Skeletal muscle cell (primary cell): ENCODE measurements around the gene HSD11B1.

Experiments used
- DNase-seq: peaks from one replicate; pipeline ENCODE4 v3.0.0-alpha.2; 2010; ENCODE audit warnings: low read depth
- H3K4me3 ChIP-seq: 2 replicates; pipeline ENCODE4 v1.5.1; 2011; ENCODE audit warnings: low read depth, mild to moderate bottlenecking, control low read depth, low read length, moderate library complexity

The HSD11B1 gene

GRCh38 chr1:209770636-209771415, 66.2 kb downstream of the HSD11B1 start:
- DNase-seq: no peak
- no peak overlapping the region for H3K4me3 ChIP-seq

GRCh38 chr1:209772126-209772525, 67.5 kb downstream of the HSD11B1 start:
- no peak for DNase-seq
- H3K4me3 ChIP-seq: no peak overlapping the region

- no peak overlapping the region for H3K4me3 ChIP-seq
- no peak for DNase-seq
These were observed 69.9 kb downstream of the HSD11B1 start for GRCh38 chr1:209774592-209774991.

GRCh38 chr1:209775678-209776077, 71.0 kb downstream of the HSD11B1 start:
- DNase-seq: no peak
- no peak overlapping the region for H3K4me3 ChIP-seq

GRCh38 chr1:209777587-209777986, 72.9 kb downstream of the HSD11B1 start:
- no peak for DNase-seq
- H3K4me3 ChIP-seq: no peak overlapping the region

- no peak for DNase-seq
- no peak overlapping the region for H3K4me3 ChIP-seq
These were observed 73.5 kb downstream of the HSD11B1 start for GRCh38 chr1:209778102-209778501.

- no peak for DNase-seq
- H3K4me3 ChIP-seq: no peak overlapping the region
These were observed 75.6 kb downstream of the HSD11B1 start for GRCh38 chr1:209780268-209780667.

- H3K4me3 ChIP-seq: peak overlapping the region; percentile 75
- no peak for DNase-seq
These were observed 78.7 kb downstream of the HSD11B1 start for GRCh38 chr1:209783386-209783785.
